ENCODE results near the gene ACBD7.

DNA sequence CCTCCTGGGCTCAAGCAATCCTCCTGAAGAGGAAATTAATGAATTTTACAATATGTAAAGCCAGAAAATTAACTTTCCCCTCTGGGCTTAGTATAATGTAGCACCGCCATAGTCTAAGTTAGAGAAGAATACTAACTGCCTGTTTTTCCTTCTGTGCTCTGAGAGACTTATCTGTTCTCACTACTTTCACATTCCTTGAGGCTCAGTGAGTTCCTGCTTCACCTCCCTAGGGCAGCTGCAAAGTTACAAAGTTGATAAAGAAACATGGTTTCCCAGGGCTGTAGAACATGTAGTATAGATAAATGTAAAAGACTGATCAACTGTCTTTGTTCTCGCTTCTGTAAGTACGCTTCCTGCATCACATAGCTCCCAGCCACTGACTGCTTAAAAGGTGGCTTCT, 60.8 kb downstream of the ACBD7 start:
- no peak for TF ChIP-seq EZH2 (IDR thresholded peaks at IDR 0.05; ENCODE audit: borderline replicate concordance, low read depth, low read length, severe bottlenecking)
- TF ChIP-seq, protein P1, sequence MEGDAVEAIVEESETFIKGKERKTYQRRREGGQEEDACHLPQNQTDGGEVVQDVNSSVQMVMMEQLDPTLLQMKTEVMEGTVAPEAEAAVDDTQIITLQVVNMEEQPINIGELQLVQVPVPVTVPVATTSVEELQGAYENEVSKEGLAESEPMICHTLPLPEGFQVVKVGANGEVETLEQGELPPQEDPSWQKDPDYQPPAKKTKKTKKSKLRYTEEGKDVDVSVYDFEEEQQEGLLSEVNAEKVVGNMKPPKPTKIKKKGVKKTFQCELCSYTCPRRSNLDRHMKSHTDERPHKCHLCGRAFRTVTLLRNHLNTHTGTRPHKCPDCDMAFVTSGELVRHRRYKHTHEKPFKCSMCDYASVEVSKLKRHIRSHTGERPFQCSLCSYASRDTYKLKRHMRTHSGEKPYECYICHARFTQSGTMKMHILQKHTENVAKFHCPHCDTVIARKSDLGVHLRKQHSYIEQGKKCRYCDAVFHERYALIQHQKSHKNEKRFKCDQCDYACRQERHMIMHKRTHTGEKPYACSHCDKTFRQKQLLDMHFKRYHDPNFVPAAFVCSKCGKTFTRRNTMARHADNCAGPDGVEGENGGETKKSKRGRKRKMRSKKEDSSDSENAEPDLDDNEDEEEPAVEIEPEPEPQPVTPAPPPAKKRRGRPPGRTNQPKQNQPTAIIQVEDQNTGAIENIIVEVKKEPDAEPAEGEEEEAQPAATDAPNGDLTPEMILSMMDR (IDR thresholded peaks at IDR 0.05; ENCODE audit: borderline replicate concordance, extremely low read depth, low read length, poor library complexity, severe bottlenecking) = no peak

Data from DND-41 (cell line).